GM12892 (cell line): ENCODE measurements around the gene CBX5.

ENCODE experiments used
- POLR2A ChIP-seq: IDR thresholded peaks from 2 replicates; pipeline ENCODE4 v1.6.1; 2011; ENCODE audit warnings: low read depth, low read length, control low read depth
- POLR2AphosphoS5 ChIP-seq: IDR thresholded peaks from 2 replicates; pipeline ENCODE4 v1.6.1; 2011; ENCODE audit warnings: low read depth, low read length, control low read depth
- TAF1 ChIP-seq: IDR thresholded peaks from 2 replicates; pipeline ENCODE4 v1.6.1; 2011; ENCODE audit warnings: low read depth, mild to moderate bottlenecking, control low read depth, low read length, borderline replicate concordance

GRCh38 chr12:54328595-54329337 is 48.8 kb upstream of the CBX5 start:
- TF ChIP-seq POLR2A: no peak
- no peak for TF ChIP-seq TAF1
- TF ChIP-seq POLR2AphosphoS5: no peak
